AG10803 (cell line): ENCODE results near the gene MIPOL1.

Source experiments
- DNase-seq: peaks from one replicate; pipeline ENCODE4 v3.0.0; 2010; ENCODE audit warnings: low read depth
- H3K4me3 ChIP-seq: 2 replicates; pipeline ENCODE4 v1.5.1; 2011; ENCODE audit warnings: mild to moderate bottlenecking, low read length, control low read depth
- TF ChIP-seq, protein P1 (sequence below): conservative IDR thresholded peaks from 2 replicates; pipeline ENCODE4 v1.5.1; 2011; ENCODE audit warnings: mild to moderate bottlenecking, low read length, control low read depth, inconsistent platforms

The MIPOL1 gene

DNA sequence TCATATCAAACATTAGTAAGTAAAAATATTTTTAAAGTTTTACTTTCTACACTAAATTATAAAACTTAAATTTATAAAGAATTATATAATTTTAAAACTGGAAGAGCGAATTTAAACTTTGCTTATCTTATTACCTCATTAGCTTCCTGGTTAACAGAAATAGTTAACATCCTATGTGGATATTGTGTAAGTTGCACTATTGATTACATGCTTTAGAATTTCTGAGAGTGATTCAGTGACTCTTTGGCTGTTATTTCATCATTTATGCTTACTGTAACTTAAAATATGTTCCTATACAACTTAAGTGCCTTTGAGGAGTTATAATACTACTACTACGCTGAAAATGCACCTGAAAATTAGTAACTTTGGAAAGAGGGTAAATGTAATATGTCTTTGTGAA, 295.9 kb downstream of the MIPOL1 start:
- no peak for DNase-seq
- TF ChIP-seq, protein P1, sequence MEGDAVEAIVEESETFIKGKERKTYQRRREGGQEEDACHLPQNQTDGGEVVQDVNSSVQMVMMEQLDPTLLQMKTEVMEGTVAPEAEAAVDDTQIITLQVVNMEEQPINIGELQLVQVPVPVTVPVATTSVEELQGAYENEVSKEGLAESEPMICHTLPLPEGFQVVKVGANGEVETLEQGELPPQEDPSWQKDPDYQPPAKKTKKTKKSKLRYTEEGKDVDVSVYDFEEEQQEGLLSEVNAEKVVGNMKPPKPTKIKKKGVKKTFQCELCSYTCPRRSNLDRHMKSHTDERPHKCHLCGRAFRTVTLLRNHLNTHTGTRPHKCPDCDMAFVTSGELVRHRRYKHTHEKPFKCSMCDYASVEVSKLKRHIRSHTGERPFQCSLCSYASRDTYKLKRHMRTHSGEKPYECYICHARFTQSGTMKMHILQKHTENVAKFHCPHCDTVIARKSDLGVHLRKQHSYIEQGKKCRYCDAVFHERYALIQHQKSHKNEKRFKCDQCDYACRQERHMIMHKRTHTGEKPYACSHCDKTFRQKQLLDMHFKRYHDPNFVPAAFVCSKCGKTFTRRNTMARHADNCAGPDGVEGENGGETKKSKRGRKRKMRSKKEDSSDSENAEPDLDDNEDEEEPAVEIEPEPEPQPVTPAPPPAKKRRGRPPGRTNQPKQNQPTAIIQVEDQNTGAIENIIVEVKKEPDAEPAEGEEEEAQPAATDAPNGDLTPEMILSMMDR = no peak
- no peak overlapping the region for H3K4me3 ChIP-seq

DNA sequence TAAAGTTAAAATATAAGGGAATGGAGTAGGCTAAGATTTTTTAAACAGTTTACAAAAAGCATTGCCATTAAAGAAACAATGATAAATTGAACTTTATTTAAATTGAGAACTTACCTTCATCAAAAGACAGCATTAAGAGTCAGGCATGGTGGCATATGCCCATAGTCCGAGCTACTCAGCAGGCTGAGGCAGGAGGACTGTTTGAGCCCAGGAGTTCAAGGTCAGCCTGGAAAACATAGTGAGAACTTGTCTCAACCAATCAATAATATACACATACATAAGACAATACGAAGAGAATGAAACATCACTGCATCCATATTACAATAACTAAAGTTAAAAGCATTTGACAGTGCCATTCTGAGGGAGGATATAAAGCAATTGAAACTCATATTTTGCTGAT, 299.7 kb downstream of the MIPOL1 start:
- DNase-seq = no peak
- H3K4me3 ChIP-seq = no peak overlapping the region
- TF ChIP-seq, protein P1 = no peak

DNA sequence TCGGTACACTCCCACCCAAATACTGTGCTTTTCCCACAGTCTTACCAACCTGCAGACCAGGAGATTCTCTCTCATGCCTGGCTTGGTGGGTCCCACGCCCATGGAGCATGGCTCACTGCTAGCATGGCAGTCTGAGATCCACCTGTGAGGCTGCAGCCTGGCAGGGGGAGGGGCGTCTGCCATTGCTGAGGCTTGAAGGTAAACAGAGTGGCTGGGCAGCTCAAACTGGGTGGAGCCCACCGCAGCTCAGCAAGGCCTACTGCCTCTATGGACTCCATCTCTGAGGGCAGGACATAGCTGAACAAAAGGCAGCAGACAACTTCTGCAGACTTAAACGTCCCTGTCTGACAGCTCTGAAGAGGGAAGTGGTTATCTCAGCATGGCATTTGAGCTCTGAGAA, 304.1 kb downstream of the MIPOL1 start:
- TF ChIP-seq, protein P1 = no peak
- no peak overlapping the region for H3K4me3 ChIP-seq
- DNase-seq = no peak

DNA sequence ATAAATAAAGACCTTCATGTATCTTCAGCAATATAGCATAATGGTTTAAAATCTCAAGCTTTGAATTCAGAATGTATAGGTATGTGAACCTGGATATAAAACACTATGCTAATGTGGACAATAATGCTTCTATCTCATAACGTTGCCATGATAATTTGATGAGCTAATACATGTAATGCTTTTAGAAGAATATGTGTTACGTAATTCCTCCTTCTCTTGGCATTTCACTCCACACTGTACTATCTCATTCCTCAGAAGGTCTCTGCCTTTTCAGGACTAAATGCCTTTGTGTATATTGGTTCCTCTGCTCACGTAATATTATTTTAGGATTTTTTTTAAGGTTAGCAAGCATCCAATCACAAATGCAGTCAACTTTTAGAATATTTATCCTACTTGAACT, 310.8 kb downstream of the MIPOL1 start:
- peak; percentile 3 for DNase-seq
- H3K4me3 ChIP-seq = no peak overlapping the region
- TF ChIP-seq, protein P1 = no peak

DNA sequence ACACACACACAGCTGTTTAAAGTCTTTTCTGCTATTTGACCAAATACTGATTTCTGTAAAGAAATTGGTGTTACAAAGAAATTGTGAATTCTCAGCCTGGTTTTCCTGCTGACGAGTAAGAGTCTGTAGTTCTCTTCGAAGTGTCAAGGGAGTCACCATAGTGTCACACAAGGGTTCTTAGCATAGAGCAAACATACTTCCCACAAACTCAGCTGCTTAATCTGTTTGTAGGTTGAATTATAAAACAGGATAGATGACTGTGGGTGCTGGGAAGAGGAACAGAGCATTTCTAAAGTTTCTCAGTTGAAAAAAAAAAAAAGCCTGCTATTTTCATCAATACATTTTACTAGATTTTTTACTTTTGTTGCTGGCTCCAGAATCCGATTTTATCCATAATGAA, 314.4 kb downstream of the MIPOL1 start:
- TF ChIP-seq, protein P1 = no peak
- DNase-seq = no peak
- H3K4me3 ChIP-seq = no peak overlapping the region

DNA sequence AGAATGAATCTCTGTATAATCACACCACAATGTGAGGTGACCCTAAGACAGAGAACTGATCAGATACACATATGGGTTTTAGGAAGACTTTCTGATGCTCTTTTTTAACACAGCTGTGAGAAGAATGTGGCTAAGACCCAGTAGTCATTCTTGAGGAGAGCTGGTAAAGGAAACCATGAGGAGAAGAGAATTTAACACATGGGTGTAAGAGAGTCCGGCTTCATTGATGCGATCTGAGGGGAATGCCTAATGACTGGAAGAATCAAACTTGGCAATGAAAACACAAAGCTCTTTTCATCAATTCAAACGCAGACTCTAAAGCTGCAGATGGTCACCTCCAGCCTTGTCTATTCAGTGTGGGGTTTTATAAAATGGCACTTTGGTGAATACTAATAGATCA, 318.0 kb downstream of the MIPOL1 start:
- DNase-seq = no peak
- TF ChIP-seq, protein P1 = no peak
- H3K4me3 ChIP-seq = no peak overlapping the region

DNA sequence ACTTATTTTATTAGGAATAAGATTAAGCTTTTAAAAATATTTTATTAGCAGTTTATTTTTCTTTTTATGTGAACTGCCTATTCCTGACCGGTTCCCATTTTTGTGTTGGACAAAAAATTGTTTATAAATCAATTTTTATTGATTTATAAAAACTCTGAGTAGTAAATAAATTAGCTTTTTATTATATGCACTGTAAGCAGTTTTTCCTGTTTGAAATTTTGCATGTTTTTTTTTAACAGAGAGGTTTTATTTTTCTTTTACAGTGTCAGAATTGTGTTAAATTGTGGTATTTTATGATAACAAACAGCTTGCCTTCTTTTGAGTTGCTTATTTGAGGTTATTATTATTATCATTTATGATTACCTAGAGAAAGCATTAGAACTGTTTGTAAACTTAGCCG, 329.3 kb downstream of the MIPOL1 start:
- no peak for DNase-seq
- TF ChIP-seq, protein P1 = no peak
- H3K4me3 ChIP-seq = no peak overlapping the region
